DMS79 (cell line): ENCODE measurements around the gene CSNK1D.
"Not testable (repeated sequence)": the region's sequence is repeated elsewhere in the genome, so short reads cannot be mapped to it uniquely, and the experiment has no call there.

Experiments used
- DNase-seq: peaks from one replicate; lab custom pipeline; 2025; lab: John Stamatoyannopoulos, UW

CSNK1D gene

DNA sequence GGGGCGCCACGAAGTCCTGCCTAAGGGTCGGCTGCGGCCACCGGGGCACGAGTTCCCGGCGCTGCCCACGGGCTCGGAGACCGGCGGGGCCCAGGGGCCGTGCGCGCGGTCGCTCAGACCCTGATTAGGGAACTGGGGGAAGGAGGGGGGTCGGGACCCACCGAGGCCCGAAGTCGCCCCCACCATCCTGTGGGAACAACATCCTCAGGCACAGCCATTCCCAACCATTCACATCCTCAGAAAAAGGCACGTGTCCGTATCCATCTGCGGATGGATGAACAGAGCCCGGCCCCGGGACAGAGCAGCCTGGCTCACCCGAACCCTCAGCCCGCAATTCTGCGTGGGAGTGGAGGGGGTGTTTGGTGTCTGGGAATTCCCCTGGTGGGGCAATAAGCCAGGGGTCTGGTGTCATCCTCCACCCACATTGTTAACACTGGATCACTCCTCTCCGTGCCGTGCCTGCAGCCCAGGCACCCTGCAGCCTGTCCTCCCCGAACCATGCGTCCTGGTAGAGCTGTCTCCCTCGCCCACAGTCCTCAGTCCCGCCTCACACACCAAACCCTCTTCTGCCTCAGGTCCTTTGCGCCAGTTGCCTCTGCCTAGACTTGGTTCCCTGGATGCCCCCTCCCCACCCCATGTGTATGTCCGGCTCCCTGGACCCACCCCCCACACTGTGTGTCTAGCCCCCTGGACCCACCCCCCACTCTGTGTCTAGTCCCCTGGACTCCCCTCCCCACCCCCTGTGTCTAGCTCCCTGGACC is 60.1 kb downstream of the CSNK1D start:
- DNase-seq: no peak

DNA sequence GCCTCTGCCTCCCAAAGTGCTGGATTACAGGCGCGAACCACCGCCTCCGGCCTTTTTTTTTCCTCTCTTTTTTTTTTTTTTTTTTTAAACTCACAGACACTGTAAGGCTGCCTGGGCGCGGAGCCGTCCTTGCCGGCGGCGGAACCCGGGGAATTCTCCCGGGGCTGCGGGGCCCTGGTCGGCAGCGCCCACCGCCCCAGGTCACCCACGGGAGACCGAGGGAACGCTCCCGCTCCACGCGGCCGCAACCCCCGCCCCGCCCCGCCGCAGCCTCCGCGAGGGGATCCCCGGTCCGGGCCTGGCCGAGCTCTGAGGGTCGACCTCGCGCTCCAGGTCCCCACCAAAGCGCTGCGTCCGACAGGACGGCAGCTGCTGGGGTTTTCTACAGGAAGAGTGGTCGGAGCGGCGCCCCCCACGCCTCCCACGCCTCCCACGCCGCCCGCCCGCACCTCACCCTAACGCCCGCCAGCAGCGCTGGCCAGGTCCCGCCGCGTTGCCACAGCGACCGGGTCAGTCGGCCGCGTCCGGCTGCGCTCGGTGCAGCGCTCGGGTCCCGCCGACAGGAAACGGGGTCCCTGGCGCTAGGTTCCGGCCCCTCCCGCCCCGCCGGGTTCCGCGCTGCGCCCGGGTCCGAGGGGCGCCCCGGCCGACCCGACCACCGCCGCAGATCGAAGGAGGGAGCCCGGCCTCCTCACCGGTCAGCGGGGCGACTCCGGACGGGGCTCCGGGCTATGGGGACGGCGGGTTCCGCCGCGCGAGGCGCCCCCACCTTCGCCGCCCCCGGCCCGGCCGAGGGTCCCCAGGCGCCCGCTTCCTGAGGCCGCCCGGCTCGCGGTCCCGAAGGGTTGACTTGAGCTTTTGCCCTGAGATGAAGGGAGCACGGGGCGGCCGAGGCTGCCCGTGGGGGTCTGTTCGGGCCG is 60.9 kb downstream of the CSNK1D start, which contains the start of gene CCDC57:
Gene CCDC57 (minus strand): TSS at position 512 of the 920 bp plus-strand sequence. CDS start 10,898 bp downstream, outside the sequence.
- no peak for DNase-seq

DNA sequence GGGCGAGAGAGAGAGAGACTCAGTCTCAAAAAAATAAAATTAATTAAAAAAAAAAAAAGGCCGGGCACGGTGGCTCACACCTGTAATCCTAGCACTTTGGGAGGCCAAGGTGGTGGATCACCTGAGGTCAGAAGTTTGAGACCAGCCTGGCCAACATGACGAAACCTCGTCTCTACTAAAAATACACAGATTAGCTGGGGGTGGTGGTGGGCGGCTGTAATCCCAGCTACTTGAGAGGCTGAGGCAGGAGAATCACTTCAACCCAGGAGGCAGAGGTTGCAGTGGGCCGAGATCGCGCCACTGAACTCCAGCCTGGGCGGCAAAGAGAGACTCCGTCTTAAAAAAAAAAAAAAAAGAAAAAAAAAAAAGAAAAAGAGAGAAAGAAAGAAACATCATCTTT is 62.8 kb downstream of the CSNK1D start:
- DNase-seq: not testable (repeated sequence)

DNA sequence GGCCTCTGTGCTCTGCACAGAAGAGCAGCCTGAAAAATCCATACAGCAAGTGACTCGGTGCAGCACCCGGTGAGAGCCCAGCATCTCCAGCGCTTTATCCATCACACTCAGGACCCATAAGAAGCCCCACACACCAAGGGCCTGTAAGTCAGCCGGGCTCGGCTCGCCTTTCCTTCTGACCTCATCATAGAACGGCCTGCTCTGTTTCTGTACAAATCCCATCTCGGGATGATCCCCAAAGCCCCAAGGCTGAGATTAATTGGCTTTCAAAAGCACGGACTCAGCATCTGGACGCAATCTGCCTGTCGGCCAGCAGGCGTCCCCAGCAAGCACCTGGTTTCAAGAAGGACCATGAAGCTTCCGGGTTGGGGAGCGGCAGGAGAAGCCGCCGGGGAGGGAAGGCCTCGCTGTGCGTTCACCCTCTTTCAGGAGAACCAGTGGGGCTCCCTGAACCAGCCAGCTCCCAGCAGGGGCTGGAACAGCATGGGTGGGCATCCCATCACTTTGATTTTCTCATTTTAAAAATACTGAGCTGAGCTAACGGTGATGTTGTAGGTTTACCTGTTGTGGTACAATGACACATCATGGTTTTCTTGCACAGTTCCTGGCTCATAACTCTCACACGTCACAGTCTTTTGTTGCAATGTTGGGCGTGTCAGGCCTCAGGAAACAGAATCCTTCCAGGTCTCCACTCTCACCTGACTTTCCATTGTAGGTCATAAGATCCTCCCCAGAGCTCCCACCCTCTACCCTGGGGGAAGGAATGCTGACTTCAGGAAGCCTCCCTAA is 67.6 kb downstream of the CSNK1D start:
- DNase-seq: peak; percentile 53

DNA sequence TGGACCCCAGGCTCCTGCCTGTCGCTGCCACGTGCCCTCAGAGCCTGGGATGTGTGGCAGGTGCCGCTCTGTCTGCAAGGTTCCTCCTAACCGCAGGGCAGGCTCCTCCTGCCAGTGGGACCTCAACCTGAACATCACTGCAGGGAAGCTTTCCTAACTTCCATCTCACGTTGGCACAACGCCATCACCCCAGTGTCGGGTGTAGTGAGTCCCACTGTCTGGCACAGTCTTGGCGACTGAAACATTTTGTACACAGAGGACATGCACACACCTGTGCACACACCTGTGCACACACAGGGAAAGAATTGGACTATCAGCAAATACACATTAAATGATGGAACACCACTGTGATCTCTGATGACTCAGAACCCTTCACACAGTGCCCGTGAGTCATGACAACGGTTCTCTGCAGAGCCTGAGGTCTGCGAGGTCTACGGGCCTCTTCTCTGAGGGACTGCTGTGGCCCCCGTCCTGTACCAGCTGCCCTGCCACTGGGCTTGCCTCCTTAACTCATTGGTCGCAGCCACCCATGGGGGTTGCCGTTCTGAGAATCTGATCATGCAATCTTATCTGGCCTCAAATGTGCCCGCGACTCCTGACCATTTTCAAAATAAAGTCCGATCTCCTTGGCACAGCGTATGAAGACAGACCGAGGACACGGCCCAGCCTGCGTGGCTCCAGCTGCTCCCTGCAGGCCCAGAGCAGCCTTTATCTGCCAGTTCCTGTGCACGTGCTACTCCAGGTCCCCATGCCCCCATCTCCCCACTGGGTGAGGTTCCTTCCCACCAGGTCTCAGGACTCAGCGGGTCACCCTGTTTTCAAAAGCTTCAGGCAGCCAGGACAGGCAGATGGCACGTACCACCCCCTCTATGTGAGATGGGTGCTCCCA is 68.4 kb downstream of the CSNK1D start:
- DNase-seq: peak; percentile 57

DNA sequence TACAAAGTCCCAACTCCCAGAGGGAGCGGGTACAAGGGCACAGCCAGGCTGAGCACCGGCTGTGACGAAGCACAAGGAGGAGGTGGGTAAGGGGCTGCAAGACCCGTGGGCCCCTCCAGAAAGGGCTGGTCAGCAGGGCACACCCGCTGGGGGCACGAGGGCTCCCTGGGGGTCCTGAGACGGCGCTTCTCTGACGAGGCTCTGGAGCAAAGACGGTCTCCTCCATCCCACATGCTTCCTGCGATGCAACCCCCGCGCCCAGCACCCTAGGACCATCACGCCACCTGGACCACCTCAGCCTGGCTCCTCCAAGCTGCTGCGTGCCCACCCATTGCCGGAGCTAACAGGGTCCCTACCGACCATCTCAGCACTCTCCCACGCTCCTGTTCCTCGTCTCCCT is 69.6 kb downstream of the CSNK1D start:
- DNase-seq: no peak

DNA sequence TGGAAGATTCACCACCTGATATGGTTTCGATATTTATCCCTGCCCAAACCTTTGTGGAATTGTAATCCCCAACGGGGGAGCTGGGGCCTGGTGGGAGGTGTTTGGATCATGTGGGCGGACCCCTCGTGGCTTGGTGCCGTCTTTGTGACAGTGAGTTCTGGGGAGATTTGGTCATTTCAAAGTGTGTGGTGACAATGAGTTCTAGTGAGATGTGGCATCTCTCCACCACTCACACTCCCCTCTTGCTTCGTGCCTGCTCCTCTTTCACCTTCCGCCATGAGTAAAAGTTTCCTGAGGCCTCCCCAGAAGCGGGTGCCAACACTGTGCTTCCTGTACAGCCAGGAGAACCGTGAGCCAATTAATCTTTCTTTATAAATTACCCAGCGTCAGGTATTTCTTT is 70.5 kb downstream of the CSNK1D start:
- no peak for DNase-seq

DNA sequence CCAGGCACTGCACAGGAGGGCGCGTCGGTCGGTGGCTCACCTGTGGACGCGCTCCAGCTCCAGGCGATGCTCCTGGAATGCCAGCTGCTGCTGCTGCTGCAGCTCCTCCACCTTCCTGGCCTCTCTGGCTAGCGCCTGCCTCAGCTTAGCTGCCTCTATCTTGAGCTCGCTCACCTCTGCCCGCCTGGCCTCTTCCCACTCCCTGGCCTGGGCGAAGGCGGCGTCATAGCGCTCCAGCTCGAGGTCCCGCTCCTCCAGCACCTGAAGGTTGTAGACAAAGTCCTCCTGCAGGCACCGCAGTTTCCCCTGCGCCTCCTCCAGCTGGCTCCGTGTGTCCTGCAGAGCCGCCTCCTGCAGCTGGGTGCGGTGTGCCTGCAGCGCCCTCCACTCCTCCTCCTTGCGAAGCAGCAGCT is 72.0 kb downstream of the CSNK1D start:
- DNase-seq: no peak

DNA sequence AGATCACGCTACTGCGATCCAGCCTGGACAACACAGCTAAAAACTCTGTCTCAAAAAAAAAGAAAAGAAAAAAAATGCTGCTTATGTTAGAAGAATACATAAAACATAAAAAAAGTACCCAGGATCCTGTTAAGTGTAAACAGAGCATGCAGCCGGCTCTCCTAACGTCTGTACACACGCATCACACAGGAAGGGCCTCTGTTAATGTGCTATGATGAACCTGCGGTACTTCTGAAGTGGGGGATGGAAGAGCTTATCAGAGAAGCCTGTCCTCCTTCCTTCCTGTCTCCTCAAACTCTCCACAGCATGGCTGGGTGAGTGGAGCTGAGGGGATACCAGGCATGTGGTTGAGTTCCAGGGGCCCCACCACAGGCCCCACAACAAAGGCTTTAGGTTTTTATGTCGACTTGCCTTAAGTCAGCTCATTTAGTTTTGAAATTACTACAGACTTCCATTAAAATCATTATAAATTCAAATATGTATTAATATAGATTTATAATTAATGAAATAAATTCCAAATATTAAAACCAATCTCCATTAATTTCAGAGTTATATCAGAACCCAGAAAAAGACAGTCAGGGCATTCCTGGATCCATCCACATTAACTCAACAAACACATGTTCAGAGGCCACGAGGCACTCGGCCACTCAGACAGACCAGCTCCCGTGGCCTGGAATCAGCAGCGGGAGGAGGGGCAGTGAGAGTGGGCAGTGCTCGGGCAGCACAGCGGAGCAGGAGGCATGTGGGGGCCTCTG is 72.6 kb downstream of the CSNK1D start:
- no peak for DNase-seq

DNA sequence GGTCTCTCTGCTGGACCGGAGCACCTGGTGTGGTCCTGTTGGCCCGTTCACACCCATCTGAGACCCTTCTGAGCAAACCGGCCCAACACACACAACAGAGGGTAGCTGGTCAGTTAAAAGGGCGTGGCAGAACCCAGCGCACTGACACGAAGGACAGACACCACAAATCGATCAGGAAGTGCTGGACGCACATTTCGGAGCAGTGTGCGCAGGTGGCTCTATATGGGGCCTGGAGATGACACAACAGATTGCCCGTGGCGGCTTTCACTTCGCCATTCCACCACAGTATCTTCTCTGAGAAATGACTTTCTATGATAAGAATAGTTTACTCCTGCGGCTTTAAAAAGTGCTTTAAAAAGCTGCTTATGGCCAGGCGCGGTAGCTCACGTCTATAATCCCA is 73.4 kb downstream of the CSNK1D start:
- no peak for DNase-seq

DNA sequence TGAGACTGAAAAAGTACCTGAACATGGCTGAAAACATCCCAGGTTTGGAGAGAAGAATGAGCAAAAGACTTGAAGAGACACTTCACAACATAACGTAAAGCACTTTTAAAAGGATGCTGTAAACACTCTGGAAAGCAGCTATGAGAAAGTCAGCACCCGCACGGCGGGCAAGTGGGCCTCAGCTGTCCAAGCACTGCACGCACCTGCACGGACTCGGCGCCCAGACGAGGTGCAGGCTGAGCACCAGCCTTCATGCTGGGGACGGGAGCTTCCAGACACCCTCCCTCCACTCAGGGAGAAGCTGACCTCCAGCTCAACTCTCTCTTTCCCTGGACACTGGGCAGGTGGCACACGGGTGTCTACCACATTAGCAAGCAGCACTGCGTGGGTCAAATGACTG is 74.0 kb downstream of the CSNK1D start:
- no peak for DNase-seq

DNA sequence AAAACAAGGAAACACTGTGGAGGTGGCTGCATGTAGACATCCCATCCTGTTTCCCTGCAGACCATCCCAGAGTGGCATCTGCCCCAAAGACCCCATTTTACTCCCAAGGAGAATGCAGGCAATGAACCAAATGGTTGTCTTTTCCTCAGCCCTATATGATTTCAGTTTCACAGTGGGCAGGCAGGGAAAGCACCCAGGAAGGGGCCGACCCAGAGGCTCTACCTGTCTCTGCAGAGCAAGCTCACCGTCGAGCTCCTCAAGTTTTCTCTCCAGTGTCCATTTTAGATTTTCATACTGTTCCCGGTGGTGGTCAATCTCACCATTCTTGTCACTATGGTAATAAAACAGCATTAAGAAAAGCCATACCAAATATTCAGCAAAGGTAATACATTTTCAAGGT is 75.4 kb downstream of the CSNK1D start:
- DNase-seq: no peak

DNA sequence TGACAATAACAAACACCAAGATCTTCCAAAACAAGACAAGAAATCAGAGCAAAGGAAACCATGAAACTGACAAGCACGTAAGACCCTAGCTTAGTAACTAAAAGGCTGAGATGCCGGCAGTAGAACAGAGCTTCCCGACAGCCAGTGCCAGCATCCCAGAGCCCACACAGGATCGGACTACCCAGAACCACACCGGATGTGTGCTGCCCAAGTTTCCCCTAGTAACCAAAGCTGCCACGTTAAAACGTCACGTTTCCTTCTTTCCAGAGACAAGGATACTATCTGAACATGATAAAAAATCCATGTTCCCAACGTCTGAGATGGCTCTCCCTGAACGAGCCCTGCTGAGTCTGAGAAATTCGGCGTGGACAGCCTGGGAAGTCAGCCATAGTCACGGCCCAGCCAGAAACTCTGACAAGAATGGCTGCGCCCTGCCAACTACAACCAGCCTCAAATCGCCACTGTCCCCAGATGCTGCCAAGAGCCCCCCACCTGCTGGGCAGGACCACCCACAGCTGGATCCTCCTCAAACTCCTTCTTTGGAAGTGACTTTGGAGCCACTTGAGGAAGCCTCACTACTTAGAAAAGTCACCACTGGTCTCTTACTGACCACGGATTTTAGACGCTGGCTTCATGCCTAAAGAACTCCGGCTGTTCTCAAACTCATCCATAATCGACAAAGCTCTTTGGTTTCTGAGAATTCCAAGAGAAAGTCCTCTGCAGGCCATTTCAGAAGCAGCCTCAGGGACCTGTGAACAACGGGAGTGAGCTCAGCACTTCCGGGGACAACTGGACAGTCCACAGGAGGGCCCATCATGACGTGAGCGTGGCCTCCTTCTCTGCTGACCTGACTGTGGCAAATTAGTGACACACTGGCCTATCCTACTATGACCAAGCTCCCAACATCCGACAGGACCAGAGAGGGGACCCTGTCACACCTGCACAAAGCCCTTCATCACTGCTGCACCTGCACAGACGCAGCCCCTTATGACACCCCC is 77.5 kb downstream of the CSNK1D start:
- no peak for DNase-seq

DNA sequence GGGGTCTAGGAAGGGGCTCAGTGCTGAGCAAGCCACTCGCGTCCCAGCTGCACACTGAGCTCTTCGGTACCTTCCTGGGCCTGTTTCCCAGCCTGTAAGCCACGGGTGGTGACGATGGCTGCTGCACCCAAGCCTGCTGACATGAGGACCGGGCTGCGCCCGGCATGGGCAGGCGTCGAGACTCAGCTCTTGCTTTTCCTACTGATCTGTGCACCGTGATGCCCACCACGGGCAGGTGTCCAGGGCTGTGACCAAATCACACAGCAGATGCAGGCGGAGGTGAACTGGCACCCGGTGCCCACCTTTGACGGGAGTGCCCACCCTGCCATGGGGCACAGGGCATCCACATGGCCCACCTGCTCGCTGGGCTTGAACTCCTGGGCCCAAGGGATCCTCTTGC is 78.7 kb downstream of the CSNK1D start:
- no peak for DNase-seq

DNA sequence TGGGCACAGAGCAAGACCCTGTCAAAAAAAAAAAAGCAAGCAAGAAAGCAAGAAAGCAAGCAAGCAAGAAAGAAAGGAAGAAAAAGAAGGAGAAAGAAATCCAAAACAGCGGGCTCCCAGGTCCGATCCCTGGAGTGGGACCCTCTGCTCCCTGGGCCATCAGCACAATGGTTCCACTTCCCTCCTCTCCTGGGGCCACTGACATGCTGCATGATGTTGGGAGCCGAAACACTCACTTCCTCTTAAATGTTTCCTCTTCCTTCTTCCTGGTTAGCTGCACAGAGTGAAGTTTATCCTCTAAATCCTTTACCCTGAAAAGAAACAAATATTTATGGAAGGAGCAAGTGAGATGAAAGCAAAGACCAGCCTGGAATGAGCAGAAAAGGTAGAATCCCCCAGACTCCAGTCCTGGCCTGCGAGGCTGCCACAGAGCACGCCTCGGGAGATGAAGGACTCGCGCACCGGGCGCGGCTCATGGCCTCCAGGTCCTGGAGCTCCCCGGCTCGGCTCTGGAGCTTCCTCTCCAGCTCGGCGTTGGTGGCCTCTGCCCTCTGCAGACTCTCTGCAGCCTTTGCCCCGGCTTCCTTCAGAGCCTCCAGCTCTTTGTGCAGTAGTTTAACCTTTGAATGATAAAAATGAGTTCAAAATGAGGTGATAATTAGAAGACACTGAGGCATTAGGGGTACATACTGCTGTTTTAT is 79.8 kb downstream of the CSNK1D start:
- DNase-seq: no peak

DNA sequence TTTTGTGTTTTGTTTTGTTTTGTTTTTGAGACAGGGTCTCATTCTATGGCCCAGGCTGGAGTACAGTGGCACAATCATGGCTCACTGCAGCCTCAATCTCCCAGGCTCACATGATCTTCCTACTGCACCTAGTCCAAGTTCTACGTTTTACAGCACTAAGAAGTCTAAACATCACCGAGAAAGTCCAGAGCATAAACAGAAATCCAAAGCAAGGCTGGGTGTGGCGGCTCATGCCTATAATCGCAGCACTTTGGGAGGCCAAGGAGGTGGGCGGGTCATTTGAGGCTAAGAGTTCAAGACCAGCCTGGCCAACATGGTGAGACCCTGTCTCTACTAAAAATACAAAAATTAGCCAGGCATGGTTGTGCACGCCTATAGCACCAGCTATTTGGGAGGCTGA is 80.5 kb downstream of the CSNK1D start:
- not testable (repeated sequence) for DNase-seq
